ENCODE measurements around the gene HUS1B.
"Not testable (repeated sequence)": the region's sequence is repeated elsewhere in the genome, so short reads cannot be mapped to it uniquely, and the experiment has no call there.

DNA sequence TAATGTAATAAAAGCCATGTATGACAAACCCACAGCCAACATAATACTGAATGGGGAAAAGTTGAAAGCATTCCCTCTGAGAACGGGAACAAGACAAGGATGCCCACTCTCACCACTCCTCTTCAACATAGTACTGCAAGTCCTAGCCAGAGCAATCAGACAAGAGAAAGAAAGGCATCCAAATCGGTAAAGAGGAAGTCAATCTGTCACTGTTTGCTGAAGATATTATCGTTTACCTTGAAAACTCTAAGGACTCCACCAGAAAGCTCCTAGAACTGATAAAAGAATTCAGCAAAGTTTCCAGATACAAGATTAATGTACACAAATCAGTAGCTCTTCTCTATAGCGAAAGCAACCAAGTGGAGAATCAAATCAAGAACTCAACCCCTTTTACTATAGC is 6.9 kb upstream of the HUS1B start:
- TF ChIP-seq POLR2AphosphoS5, POLR2A (IDR thresholded peaks at IDR 0.05; ENCODE audit: low read depth, low read length): not testable (repeated sequence)

Measured in GM12891 (cell line).